HEK293 (cell line): ENCODE measurements around the gene EVI5L.
A peak's percentile ranks its signal among the peaks of the same experiment; 100 is the strongest.

Source experiments
- CTCF ChIA-PET: fragments of 350-600 bp; formaldehyde crosslinking; extraction: SDS; loops from one replicate; lab custom pipeline; 2021; ENCODE audit warnings: antibody characterized with exemption; lab: Yijun Ruan, JAX
- POLR2A ChIA-PET: fragments of 300-600 bp; formaldehyde crosslinking; extraction: SDS; loops from one replicate; lab custom pipeline; 2020; ENCODE audit warnings: antibody characterized with exemption, inconsistent platforms; lab: Yijun Ruan, JAX
- H3K27ac ChIP-seq: fragments of 200-500 bp; sonication (Bioruptor generic); 2 replicates; pipeline ENCODE4 v1.5.1; 2014; ENCODE audit warnings: low read depth, low read length, control low read depth, inconsistent platforms; ENCODE audit errors: extremely low read depth
- H3K36me3 ChIP-seq, 2 experiments: fragments of 200-500 bp in 1 of 2; sonication (Bioruptor generic) in 1 of 2; 1 replicate in 1 of 2; 2 replicates in 1 of 2; pipeline ENCODE4 v1.5.1; 2014 to 2017; ENCODE audit warnings: inconsistent platforms in 2 of 2, low read length in 2 of 2; ENCODE audit not compliant: control insufficient read depth in 2 of 2, insufficient read depth in 1 of 2
- H3K4me1 ChIP-seq: fragments of 200-500 bp; sonication (Bioruptor generic); 2 replicates; pipeline ENCODE4 v1.5.1; 2014; ENCODE audit warnings: mild to moderate bottlenecking, low read length, inconsistent platforms; ENCODE audit not compliant: control insufficient read depth, insufficient read depth
- H3K4me3 ChIP-seq: 2 replicates; pipeline ENCODE4 v1.5.1; 2011; ENCODE audit warnings: low read depth, mild to moderate bottlenecking, control low read depth, low read length, moderate library complexity
- H3K9me3 ChIP-seq: fragments of 200-500 bp; sonication (Bioruptor generic); 2 replicates; pipeline ENCODE4 v1.5.1; 2014; ENCODE audit warnings: low read depth, low read length, inconsistent platforms; ENCODE audit not compliant: control insufficient read depth, insufficient read depth
- EGR2 ChIP-seq: fragments of 450-650 bp; formaldehyde crosslinking; IDR thresholded peaks from 2 replicates; pipeline ENCODE4 v1.5.1; 2016; ENCODE audit warnings: low read depth, missing biosample characterization, missing genetic modification characterization
- FEZF1 ChIP-seq: fragments of 450-650 bp; formaldehyde crosslinking; IDR thresholded peaks from 2 replicates; pipeline ENCODE4 v1.5.1; 2016; ENCODE audit warnings: missing biosample characterization, missing genetic modification characterization
- GFI1B ChIP-seq: fragments of 450-650 bp; formaldehyde crosslinking; IDR thresholded peaks from 2 replicates; pipeline ENCODE4 v1.5.1; 2016; ENCODE audit warnings: missing biosample characterization, missing genetic modification characterization
- YY1 ChIP-seq: fragments of 450-650 bp; formaldehyde crosslinking; IDR thresholded peaks from 2 replicates; pipeline ENCODE4 v1.5.1; 2018; ENCODE audit warnings: missing biosample characterization, missing genetic modification characterization
- ZFHX2 ChIP-seq: fragments of 450-650 bp; formaldehyde crosslinking; conservative IDR thresholded peaks from 2 replicates; pipeline ENCODE4 v1.5.1; 2016; ENCODE audit warnings: missing biosample characterization, missing genetic modification characterization
- ZIC2 ChIP-seq: fragments of 450-650 bp; formaldehyde crosslinking; IDR thresholded peaks from 2 replicates; pipeline ENCODE4 v1.5.1; 2016; ENCODE audit warnings: missing biosample characterization, missing genetic modification characterization
- ZNF19 ChIP-seq: fragments of 450-650 bp; formaldehyde crosslinking; IDR thresholded peaks from 2 replicates; pipeline ENCODE4; 2016; ENCODE audit warnings: missing biosample characterization, missing genetic modification characterization, low read depth
- ZNF354C ChIP-seq: fragments of 450-650 bp; formaldehyde crosslinking; IDR thresholded peaks from 2 replicates; pipeline ENCODE4 v1.5.1; 2016; ENCODE audit warnings: missing biosample characterization, missing genetic modification characterization, low read depth, borderline replicate concordance
- ZNF600 ChIP-seq: fragments of 450-650 bp; formaldehyde crosslinking; IDR thresholded peaks from 2 replicates; pipeline ENCODE4 v1.5.1; 2016; ENCODE audit warnings: missing biosample characterization, missing genetic modification characterization
- ZNF621 ChIP-seq: fragments of 450-650 bp; formaldehyde crosslinking; IDR thresholded peaks from 2 replicates; pipeline ENCODE4 v1.5.1; 2017; ENCODE audit warnings: missing biosample characterization, missing genetic modification characterization
- ZNF704 ChIP-seq: fragments of 450-650 bp; formaldehyde crosslinking; IDR thresholded peaks from 2 replicates; pipeline ENCODE4 v1.5.1; 2016; ENCODE audit warnings: missing biosample characterization, missing genetic modification characterization
- ZSCAN4 ChIP-seq: fragments of 450-650 bp; formaldehyde crosslinking; IDR thresholded peaks from 2 replicates; pipeline ENCODE4 v1.5.1; 2017; ENCODE audit warnings: missing biosample characterization, missing genetic modification characterization

Gene EVI5L

GRCh38 chr19:7850000-7850813 lies 20.2 kb downstream of the EVI5L start (continued):
- TF ChIP-seq FEZF1 (tag by site-specific recombination) (no peak), EGR2 (tag by site-specific recombination) (peak; percentile 65; the same call in 1 of the 2 replicates), YY1 (no peak), ZIC2 (peak; percentile 62), ZNF600 (peak; percentile 41; the same call in 1 of the 2 replicates), ZNF621 (tag by site-specific recombination) (no peak), ZNF19 (no peak)

- Histone ChIP-seq H3K4me3 (no peak overlapping the region), H3K9me3 (no peaks in the 10 kb centered on the region), H3K27ac (no peak overlapping the region), H3K36me3 (no peaks in the 10 kb centered on the region), H3K4me1 (no peaks in the 10 kb centered on the region; the same call in 1 of the 2 replicates)
- ChIA-PET CTCF (interaction anchor here (0.9 to 1.3 kb wide), 2 partner anchors 14 to 18 kb away, joined by 3 to 4 read pairs; no protein-coding TSS in a partner anchor), POLR2A (interaction anchor here (0.6 kb wide), 1 partner anchor 38 kb away, joined by 8 read pairs; no protein-coding TSS in a partner anchor)
- no peak for TF ChIP-seq GFI1B (tag by site-specific recombination)
- peak; percentile 78 for TF ChIP-seq EGR2 (tag by site-specific recombination)
- TF ChIP-seq ZFHX2 (tag by site-specific recombination), result peak; percentile 47
Measured at GRCh38 chr19:7850945-7851622, 21.1 kb downstream of the EVI5L start.

- Histone ChIP-seq H3K27ac (no peak overlapping the region), H3K36me3 (no peaks in the 10 kb centered on the region), H3K4me3 (no peak overlapping the region), H3K9me3 (no peaks in the 10 kb centered on the region), H3K4me1 (no peaks in the 10 kb centered on the region; the same call in 1 of the 2 replicates)
- ChIA-PET POLR2A (interaction anchor here (0.6 to 1.3 kb wide), 2 partner anchors 39 to 52 kb away, joined by 6 to 8 read pairs; partner anchors contain the start of gene MAP2K7), CTCF (interaction anchor here (0.6 to 3.7 kb wide), 20 partner anchors 10 to 750 kb away, joined by 3 to 19 read pairs (median 4); partner anchors contain the start of genes MAP2K7 and TIMM44)
- peak; percentile 3; the same call in 1 of the 2 replicates for TF ChIP-seq ZFHX2 (tag by site-specific recombination)
- TF ChIP-seq ZSCAN4 (tag by site-specific recombination), result no peak
- no peak for TF ChIP-seq ZNF704 (tag by site-specific recombination)
- no peak for TF ChIP-seq ZNF354C
- TF ChIP-seq EGR2 (tag by site-specific recombination), result peak; percentile 38; the same call in 1 of the 2 replicates
- TF ChIP-seq, all 188 proteins: peak for 2
Measured at GRCh38 chr19:7851623-7852500, 21.8 kb downstream of the EVI5L start.
